H1 (cell line): ENCODE results near the gene SLC35D2. TPM values are rescaled to one million over a fixed set of nuclear protein-coding genes. Genes with fewer than 3 reads are reported as not detected.

Experiments used
- CTCF ChIA-PET: fragments of 300-600 bp; sonication (Branson Sonifier 250); formaldehyde crosslinking; loops from one replicate; lab custom pipeline; 2021; ENCODE audit not compliant: partially characterized antibody; lab: Charles Lee
- POLR2A ChIA-PET: fragments of 300-600 bp; sonication (Branson Sonifier 250); formaldehyde crosslinking; loops from one replicate; lab custom pipeline; 2021; ENCODE audit warnings: inconsistent platforms; ENCODE audit not compliant: partially characterized antibody; lab: Charles Lee
- DNase-seq, 2 experiments: peaks; one replicate each; pipeline versions ENCODE4 v3.0.0 to v3.0.0-alpha.2; 2010 to 2022; ENCODE audit warnings: low spot score in 2 of 2, low read depth in 1 of 2, mixed read lengths in 1 of 2
- FAIRE-seq: peaks from 2 replicates; lab custom pipeline; 2011; peaks lifted over from hg19 to GRCh38; lab: Jason Lieb, UNC
- H2AFZ ChIP-seq: 2 replicates; pipeline ENCODE4 v1.8.1; 2012; ENCODE audit warnings: low read length, inconsistent platforms
- H2AK5ac ChIP-seq: 2 replicates; pipeline ENCODE4 v1.6.1; 2013; ENCODE audit warnings: low read depth, low read length
- H2BK120ac ChIP-seq: replicated peaks from 2 replicates; pipeline ENCODE3; 2013; ENCODE audit warnings: low read depth, low read length, inconsistent platforms
- H2BK12ac ChIP-seq: 2 replicates; pipeline ENCODE4 v1.6.1; 2013; ENCODE audit warnings: low read depth, low read length
- H2BK15ac ChIP-seq: 2 replicates; pipeline ENCODE4 v1.6.1; 2013; ENCODE audit warnings: low read length
- H2BK20ac ChIP-seq: 2 replicates; pipeline ENCODE4 v1.6.1; 2013; ENCODE audit warnings: low read length
- H2BK5ac ChIP-seq: 2 replicates; pipeline ENCODE4 v1.6.1; 2013; ENCODE audit warnings: low read depth, low read length
- H3K14ac ChIP-seq: 2 replicates; pipeline ENCODE4 v1.6.1; 2013; ENCODE audit warnings: inconsistent platforms; ENCODE audit not compliant: insufficient read length
- H3K18ac ChIP-seq: 2 replicates; pipeline ENCODE4 v1.6.1; 2013; ENCODE audit warnings: low read length; ENCODE audit errors: extremely low read depth
- H3K23ac ChIP-seq: 2 replicates; pipeline ENCODE4 v1.6.1; 2013; ENCODE audit warnings: inconsistent platforms; ENCODE audit not compliant: insufficient read length
- H3K23me2 ChIP-seq: 2 replicates; pipeline ENCODE4 v1.6.1; 2013; ENCODE audit warnings: low read depth, low read length
- H3K27ac ChIP-seq: 2 replicates; pipeline ENCODE4 v1.6.1; 2011; ENCODE audit warnings: low read depth, low read length, inconsistent platforms
- H3K27me3 ChIP-seq, 4 experiments: replicated peaks in 1 of 4; 1 replicate in 1 of 4; 2 replicates in 3 of 4; pipeline versions ENCODE4 v1.6.1 to v1.8.1; 2011 to 2013; ENCODE audit warnings: low read length in 3 of 4, mild to moderate bottlenecking in 3 of 4, inconsistent platforms in 2 of 4, mixed read lengths in 2 of 4, moderate library complexity in 1 of 4; ENCODE audit not compliant: control insufficient read depth in 3 of 4, insufficient read depth in 3 of 4; ENCODE audit errors: extremely low read depth in 1 of 4
- H3K36me3 ChIP-seq, 4 experiments: 2 replicates each; pipeline versions ENCODE4 v1.6.1 to v1.8.1; 2011 to 2013; ENCODE audit warnings: mild to moderate bottlenecking in 4 of 4, low read length in 3 of 4, moderate library complexity in 2 of 4, control low read depth in 1 of 4, inconsistent platforms in 1 of 4; ENCODE audit not compliant: insufficient read depth in 4 of 4, control insufficient read depth in 2 of 4
- H3K4ac ChIP-seq: replicated peaks from 2 replicates; pipeline ENCODE3; 2013; ENCODE audit warnings: low read length, low read depth, mixed read lengths, inconsistent platforms; ENCODE audit not compliant: insufficient read length
- H3K4me1 ChIP-seq, 4 experiments: replicated peaks in 1 of 4; 1 replicate in 1 of 4; 2 replicates in 3 of 4; pipeline versions ENCODE4 v1.6.1 to v1.8.1; 2011 to 2013; ENCODE audit warnings: low read length in 3 of 4, inconsistent platforms in 2 of 4, mixed read lengths in 1 of 4; ENCODE audit not compliant: insufficient read depth in 4 of 4, control insufficient read depth in 3 of 4
- H3K4me2 ChIP-seq, 2 experiments: 2 replicates each; pipeline versions ENCODE4 v1.6.1 to v1.8.1; 2011 to 2013; ENCODE audit warnings: low read depth in 2 of 2, low read length in 2 of 2, control low read depth in 1 of 2, inconsistent platforms in 1 of 2, mild to moderate bottlenecking in 1 of 2; ENCODE audit not compliant: insufficient read depth in 1 of 2
- H3K4me3 ChIP-seq, 4 experiments: fragments of 200-600, 300-600 bp in 1 of 4; sonication (generic), shearing (Covaris generic), sonication (Bioruptor Twin) in 1 of 4; 2 replicates each; pipeline versions ENCODE4 v1.5.1 to v1.8.1; 2011 to 2016; ENCODE audit warnings: low read length in 4 of 4, low read depth in 3 of 4, control low read depth in 2 of 4, inconsistent platforms in 2 of 4, mild to moderate bottlenecking in 2 of 4, mixed read lengths in 1 of 4, moderate library complexity in 1 of 4; ENCODE audit not compliant: insufficient read depth in 2 of 4; ENCODE audit errors: extremely low read depth in 1 of 4
- H3K56ac ChIP-seq: replicated peaks from 2 replicates; pipeline ENCODE3; 2013; ENCODE audit warnings: low read depth, mild to moderate bottlenecking, mixed read lengths, low read length, inconsistent platforms; ENCODE audit not compliant: insufficient read length
- H3K79me1 ChIP-seq: 2 replicates; pipeline ENCODE4 v1.6.1; 2013; ENCODE audit warnings: low read depth, low read length, control low read depth
- H3K79me2 ChIP-seq, 2 experiments: 2 replicates each; pipeline versions ENCODE4 v1.6.1 to v1.8.1; 2012 to 2013; ENCODE audit warnings: low read length in 2 of 2, mild to moderate bottlenecking in 2 of 2, inconsistent platforms in 1 of 2; ENCODE audit not compliant: insufficient read depth in 2 of 2, control insufficient read depth in 1 of 2
- H3K9ac ChIP-seq, 4 experiments: replicated peaks in 1 of 4; 1 replicate in 1 of 4; 2 replicates in 3 of 4; pipeline versions ENCODE4 v1.6.1 to v1.8.1; 2011 to 2013; ENCODE audit warnings: low read depth in 3 of 4, low read length in 3 of 4, control low read depth in 2 of 4, mild to moderate bottlenecking in 2 of 4, moderate library complexity in 2 of 4, inconsistent platforms in 1 of 4; ENCODE audit errors: extremely low read depth in 1 of 4
- H3K9me3 ChIP-seq, 2 experiments: 2 replicates each; pipeline versions ENCODE4 v1.6.1 to v1.8.1; 2012 to 2013; ENCODE audit warnings: mild to moderate bottlenecking in 2 of 2, moderate library complexity in 2 of 2, control low read depth in 1 of 2, inconsistent platforms in 1 of 2, low read depth in 1 of 2, low read length in 1 of 2, mixed read lengths in 1 of 2; ENCODE audit not compliant: insufficient read depth in 2 of 2
- H4K20me1 ChIP-seq, 2 experiments: replicated peaks in 1 of 2; 2 replicates each; pipeline versions ENCODE3 to v1.8.1; 2011 to 2013; ENCODE audit warnings: inconsistent platforms in 2 of 2, low read length in 2 of 2, mild to moderate bottlenecking in 1 of 2; ENCODE audit not compliant: insufficient read depth in 2 of 2, control insufficient read depth in 1 of 2
- H4K5ac ChIP-seq: 2 replicates; pipeline ENCODE4 v1.6.1; 2013; ENCODE audit warnings: low read length, low read depth, mixed read lengths, inconsistent platforms; ENCODE audit not compliant: insufficient read length
- H4K8ac ChIP-seq: 2 replicates; pipeline ENCODE4 v1.8.0; 2013; ENCODE audit warnings: mild to moderate bottlenecking, moderate library complexity, low read length, inconsistent platforms; ENCODE audit not compliant: insufficient read depth; ENCODE audit errors: extremely low read depth
- H4K91ac ChIP-seq: replicated peaks from 2 replicates; pipeline ENCODE3; 2013; ENCODE audit warnings: low read length, mixed read lengths, inconsistent platforms; ENCODE audit not compliant: insufficient read length
- ATF2 ChIP-seq: IDR thresholded peaks from 2 replicates; pipeline ENCODE4 v1.6.1; 2012; ENCODE audit warnings: low read length, inconsistent platforms
- BCL11A ChIP-seq, 2 experiments: IDR thresholded peaks; one replicate each; pipeline ENCODE4 v1.6.1; 2011; ENCODE audit warnings: low read depth in 2 of 2, low read length in 2 of 2, mild to moderate bottlenecking in 2 of 2
- CBX8 ChIP-seq: fragments of 300-800, 300-1000 bp; sonication (generic); IDR thresholded peaks from 2 replicates; pipeline ENCODE4 v1.7.1; 2016; ENCODE audit warnings: low read depth, low read length, borderline replicate concordance
- CEBPB ChIP-seq: IDR thresholded peaks from 2 replicates; pipeline ENCODE4 v1.6.1; 2012; ENCODE audit warnings: low read depth, low read length
- E2F6 ChIP-seq: IDR thresholded peaks from 2 replicates; pipeline ENCODE4 v1.6.1; 2012; ENCODE audit warnings: inconsistent platforms
- EGR1 ChIP-seq: IDR thresholded peaks from 2 replicates; pipeline ENCODE4 v1.6.1; 2011; ENCODE audit warnings: low read depth, low read length, borderline replicate concordance
- KDM1A ChIP-seq: fragments of 200-600, 300-600 bp; sonication (generic); IDR thresholded peaks from 2 replicates; pipeline ENCODE4 v1.7.1; 2016; ENCODE audit warnings: mild to moderate bottlenecking, low read length, borderline replicate concordance
- NANOG ChIP-seq: IDR thresholded peaks from 2 replicates; pipeline ENCODE4 v1.6.1; 2011; ENCODE audit warnings: low read length, low read depth, mild to moderate bottlenecking, inconsistent platforms; ENCODE audit not compliant: insufficient read depth, poor library complexity, severe bottlenecking
- WGBS, 2 experiments: shearing (Covaris generic) in 1 of 2; methylation state at CpG; one replicate each; pipeline versions ENCODE4 v1.1.6 to v1.1.7; 2013 to 2015; ENCODE audit warnings: low lambda C conversion rate in 2 of 2, mixed read lengths in 2 of 2, inconsistent platforms in 1 of 2, low coverage in 1 of 2, missing lambda C conversion rate in 1 of 2; ENCODE audit not compliant: insufficient replicate concordance in 2 of 2, insufficient coverage in 1 of 2, insufficient read length in 1 of 2; ENCODE audit errors: extremely low coverage in 1 of 2, missing lambda C conversion rate in 1 of 2; 5-methylcytosine and 5-hydroxymethylcytosine counted together
- polyA plus RNA-seq, 7 experiments: library from polyadenylated mRNA; depleted of rRNA in 3 of 7; stranded (reverse) in 5 of 7; unstranded in 2 of 7; fragments of >200 nt in 5 of 7; fragments of 200-250 nt in 2 of 7; gene quantifications; 1 replicate in 5 of 7; 2 replicates in 1 of 7; 4 replicates in 1 of 7; pipeline versions ENCODE4 v1.2.1 to v1.2.3, GENCODE V29; 2011 to 2013; ENCODE audit warnings: missing spikeins in 2 of 7, mixed read lengths in 2 of 7
- total RNA-seq: library from RNA; stranded (reverse); fragmentation: NEBNext Ultra II Directional; extraction: Animal tissue kit (Norgen Biotek cat#: 25700); gene quantifications from 2 replicates; pipeline ENCODE4 v1.2.1, GENCODE V29; 2021

The SLC35D2 gene
- total and polyA plus RNA-seq, 2 of the 8 experiments (the other 6 are each of a cell fraction or from before 2014, with no cell fraction given), result 9.6 to 11.5 TPM

- H2BK20ac ChIP-seq, result no peak overlapping the region
- FAIRE-seq, result no peak
- TF ChIP-seq ATF2 (no peak), NANOG (no peak), CEBPB (peak; percentile 89), KDM1A (no peak), EGR1 (no peak), E2F6 (no peak), BCL11A (IDR thresholded peaks at IDR 0.05; ENCODE audit: low read depth in 2 of 2, low read length in 2 of 2) (no peak), CBX8 (no peak)
- TF ChIP-seq, all 59 proteins: peak for 1
- CTCF ChIA-PET, result interaction anchor here (1.2 to 2.1 kb wide), 2 partner anchors 29 to 44 kb away, joined by 5 to 7 read pairs; no protein-coding TSS in a partner anchor
- Histone ChIP-seq H3K9me3 (peaks cover 7 to 9% of the 10 kb centered on the region in 2 experiments), H3K4me2 (no peak overlapping the region), H3K27me3 (no peaks in the 10 kb centered on the region), H3K14ac (no peak overlapping the region), H3K18ac (no peak overlapping the region), H3K79me2 (no peaks in the 10 kb centered on the region), H3K4me1 (peaks cover 0 to 5% (median 0%) of the 10 kb centered on the region in 4 experiments; a peak in 2 of 7 replicates), H3K23me2 (no peaks in the 10 kb centered on the region; the same call in 1 of the 2 replicates), H3K56ac (no peak overlapping the region), H3K36me3 (no peaks in the 10 kb centered on the region), H2AFZ (0 out of 2 replicates have a peak overlapping the region, but pooled peaks have one; percentile 9), H3K79me1 (no peaks in the 10 kb centered on the region), H2BK15ac (no peak overlapping the region), H2BK12ac (no peak overlapping the region), H3K27ac (no peak overlapping the region), H2AK5ac (no peak overlapping the region), H3K23ac (no peak overlapping the region), H4K20me1 (no peaks in the 10 kb centered on the region), H3K4ac (no peak overlapping the region), H4K8ac (no peak overlapping the region), H2BK120ac (no peak overlapping the region), H3K4me3 (no peak overlapping the region), H4K5ac (no peak overlapping the region), H2BK5ac (no peak overlapping the region), H4K91ac (no peak overlapping the region), H3K9ac (no peak overlapping the region)
- no peak for DNase-seq
- POLR2A ChIA-PET, result no interaction called here
- WGBS, 2 experiments, result 100% methylated on average over 2 of the region's 2 CpGs; no CpG with 5 or more reads in 1 of the 2 experiments
Observed at GRCh38 chr9:96289392-96289791, 94.1 kb downstream of the SLC35D2 start.
